MM.1S (cell line): ENCODE data around the gene HIVEP2.

ENCODE experiments used
- DNase-seq: peaks from one replicate; pipeline ENCODE4 v3.0.0-alpha.2; 2015
- H2AFZ ChIP-seq: fragments of 300-600 bp; sonication (generic); 2 replicates; pipeline ENCODE4 v1.6.0; 2016; ENCODE audit warnings: antibody characterized with exemption, low read length
- H3F3A ChIP-seq: fragments of 300-600 bp; sonication (generic); 2 replicates; pipeline ENCODE4 v1.6.1; 2016; ENCODE audit warnings: mild to moderate bottlenecking, antibody characterized with exemption, low read length, moderate library complexity, mixed read lengths; ENCODE audit not compliant: insufficient read depth
- H3K27ac ChIP-seq: fragments of 300-600 bp; sonication (generic); 2 replicates; pipeline ENCODE4 v1.5.1; 2016; ENCODE audit warnings: mild to moderate bottlenecking, low read length
- H3K27me3 ChIP-seq: fragments of 300-600 bp; sonication (generic); replicated peaks from 2 replicates; pipeline ENCODE4 v1.6.0; 2016; ENCODE audit warnings: low read length; ENCODE audit not compliant: insufficient read depth
- H3K36me3 ChIP-seq: fragments of 300-600 bp; sonication (generic); replicated peaks from 2 replicates; pipeline ENCODE4 v1.6.1; 2016; ENCODE audit warnings: mild to moderate bottlenecking, low read length, mixed read lengths; ENCODE audit not compliant: insufficient read depth
- H3K4me1 ChIP-seq: fragments of 300-600 bp; sonication (generic); 2 replicates; pipeline ENCODE4 v1.6.1; 2016; ENCODE audit warnings: low read length, mixed read lengths
- H3K4me2 ChIP-seq: fragments of 300-600 bp; sonication (generic); 2 replicates; pipeline ENCODE4 v1.6.0; 2016; ENCODE audit warnings: low read depth, low read length
- H3K4me3 ChIP-seq: fragments of 300-600 bp; sonication (generic); 2 replicates; pipeline ENCODE4 v1.5.1; 2016; ENCODE audit warnings: low read length, mixed read lengths
- H3K79me2 ChIP-seq: fragments of 300-600 bp; sonication (generic); 2 replicates; pipeline ENCODE4 v1.6.1; 2016; ENCODE audit warnings: mixed run types, low read length, mixed read lengths
- H3K9ac ChIP-seq: fragments of 300-600 bp; sonication (generic); 2 replicates; pipeline ENCODE4 v1.6.1; 2016; ENCODE audit warnings: low read length, mixed read lengths
- H3K9me2 ChIP-seq: fragments of 300-600 bp; sonication (generic); replicated peaks from 2 replicates; pipeline ENCODE4 v1.6.1; 2016; ENCODE audit warnings: mild to moderate bottlenecking, low read length, mixed read lengths; ENCODE audit not compliant: insufficient read depth
- H3K9me3 ChIP-seq: fragments of 300-600 bp; sonication (generic); replicated peaks from 2 replicates; pipeline ENCODE4 v1.6.1; 2016; ENCODE audit warnings: mild to moderate bottlenecking, low read length, mixed read lengths; ENCODE audit not compliant: insufficient read depth
- H4K20me1 ChIP-seq: fragments of 300-600 bp; sonication (generic); 2 replicates; pipeline ENCODE4 v1.6.1; 2016; ENCODE audit warnings: mild to moderate bottlenecking, low read length, moderate library complexity, mixed read lengths; ENCODE audit not compliant: insufficient read depth
- EZH2 ChIP-seq: fragments of 300-600 bp; sonication (generic); optimal IDR thresholded peaks from 2 replicates; pipeline ENCODE3; 2017; ENCODE audit warnings: low read depth, mild to moderate bottlenecking, antibody characterized with exemption, low read length, mixed read lengths
- EZH2phosphoT487 ChIP-seq: fragments of 300-600 bp; sonication (generic); IDR thresholded peaks from 2 replicates; pipeline ENCODE4 v1.6.1; 2018; ENCODE audit warnings: antibody characterized with exemption, low read length
- TF ChIP-seq, protein P1 (sequence below): fragments of 300-600 bp; sonication (generic); IDR thresholded peaks from 2 replicates; pipeline ENCODE4 v1.5.1; 2016; ENCODE audit warnings: antibody characterized with exemption, low read length, mixed read lengths

Gene HIVEP2

DNA sequence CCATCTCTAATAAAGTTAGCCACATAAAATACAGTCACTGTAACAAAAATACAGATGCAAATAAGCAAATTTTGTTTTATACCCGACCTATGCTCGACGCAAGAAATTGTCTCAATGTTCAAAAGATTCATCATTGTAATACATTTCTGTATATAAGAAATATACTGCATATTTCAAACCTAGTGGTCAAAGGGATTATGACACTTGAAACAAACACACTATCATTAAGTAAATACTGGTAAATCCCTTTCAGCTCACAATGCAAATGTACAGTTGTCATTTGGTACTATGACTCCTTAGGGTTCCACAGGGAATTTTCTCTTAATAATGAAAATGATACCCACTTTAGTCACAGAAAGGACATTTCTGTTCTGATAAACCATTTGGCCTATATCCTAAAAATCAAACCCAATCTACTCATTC lies 2.2 kb downstream of the HIVEP2 start:
- H3K4me1 ChIP-seq = peaks cover 7% of the 10 kb centered on the region; the same call in 1 of the 2 replicates
- no peak overlapping the region for H3K27ac ChIP-seq
- TF ChIP-seq EZH2phosphoT487 (no peak), EZH2 (no peak)
- TF ChIP-seq, protein P1, sequence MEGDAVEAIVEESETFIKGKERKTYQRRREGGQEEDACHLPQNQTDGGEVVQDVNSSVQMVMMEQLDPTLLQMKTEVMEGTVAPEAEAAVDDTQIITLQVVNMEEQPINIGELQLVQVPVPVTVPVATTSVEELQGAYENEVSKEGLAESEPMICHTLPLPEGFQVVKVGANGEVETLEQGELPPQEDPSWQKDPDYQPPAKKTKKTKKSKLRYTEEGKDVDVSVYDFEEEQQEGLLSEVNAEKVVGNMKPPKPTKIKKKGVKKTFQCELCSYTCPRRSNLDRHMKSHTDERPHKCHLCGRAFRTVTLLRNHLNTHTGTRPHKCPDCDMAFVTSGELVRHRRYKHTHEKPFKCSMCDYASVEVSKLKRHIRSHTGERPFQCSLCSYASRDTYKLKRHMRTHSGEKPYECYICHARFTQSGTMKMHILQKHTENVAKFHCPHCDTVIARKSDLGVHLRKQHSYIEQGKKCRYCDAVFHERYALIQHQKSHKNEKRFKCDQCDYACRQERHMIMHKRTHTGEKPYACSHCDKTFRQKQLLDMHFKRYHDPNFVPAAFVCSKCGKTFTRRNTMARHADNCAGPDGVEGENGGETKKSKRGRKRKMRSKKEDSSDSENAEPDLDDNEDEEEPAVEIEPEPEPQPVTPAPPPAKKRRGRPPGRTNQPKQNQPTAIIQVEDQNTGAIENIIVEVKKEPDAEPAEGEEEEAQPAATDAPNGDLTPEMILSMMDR = peak; percentile 32
- no peaks in the 10 kb centered on the region for H4K20me1 ChIP-seq
- H3K4me3 ChIP-seq = no peak overlapping the region
- DNase-seq = peak; percentile 43
- H3K79me2 ChIP-seq = peaks cover 36% of the 10 kb centered on the region
- H3K9me3 ChIP-seq = no peaks in the 10 kb centered on the region
- no peaks in the 10 kb centered on the region for H3K9me2 ChIP-seq
- no peaks in the 10 kb centered on the region for H3K27me3 ChIP-seq
- H3F3A ChIP-seq = peaks cover 24% of the 10 kb centered on the region
- H3K9ac ChIP-seq = 0 out of 2 replicates have a peak overlapping the region, but pooled peaks have one; percentile 92
- H2AFZ ChIP-seq = no peak overlapping the region
- H3K4me2 ChIP-seq = peak overlapping the region; percentile 56
- H3K36me3 ChIP-seq = no peaks in the 10 kb centered on the region

- Histone ChIP-seq H3K79me2 (peaks cover 42% of the 10 kb centered on the region), H3K4me1 (peaks cover 7% of the 10 kb centered on the region; the same call in 1 of the 2 replicates), H3K9me3 (no peaks in the 10 kb centered on the region), H3K27me3 (no peaks in the 10 kb centered on the region), H3K4me3 (no peak overlapping the region), H3K4me2 (no peak overlapping the region), H3K36me3 (no peaks in the 10 kb centered on the region), H2AFZ (no peak overlapping the region), H3K9ac (no peak overlapping the region), H3F3A (peaks cover 20% of the 10 kb centered on the region), H3K9me2 (no peaks in the 10 kb centered on the region), H3K27ac (no peak overlapping the region), H4K20me1 (no peaks in the 10 kb centered on the region)
- TF ChIP-seq EZH2 = no peak
- no peak for TF ChIP-seq EZH2phosphoT487
- TF ChIP-seq, protein P1 = no peak
- no peak for DNase-seq
These were observed 2.7 kb downstream of the HIVEP2 start for GRCh38 chr6:142942238-142942637.

- Histone ChIP-seq H3F3A (peaks cover 13% of the 10 kb centered on the region), H3K9me2 (no peaks in the 10 kb centered on the region), H3K4me1 (peaks cover 7% of the 10 kb centered on the region; the same call in 1 of the 2 replicates), H3K27ac (no peak overlapping the region), H3K9ac (no peak overlapping the region), H3K9me3 (no peaks in the 10 kb centered on the region), H4K20me1 (no peaks in the 10 kb centered on the region), H3K4me2 (no peak overlapping the region), H3K4me3 (no peak overlapping the region), H3K36me3 (no peaks in the 10 kb centered on the region), H2AFZ (no peak overlapping the region), H3K79me2 (peaks cover 43% of the 10 kb centered on the region), H3K27me3 (no peaks in the 10 kb centered on the region)
- DNase-seq = no peak
- no peak for TF ChIP-seq EZH2
These were observed 4.0 kb downstream of the HIVEP2 start for GRCh38 chr6:142941018-142941417.

- Histone ChIP-seq H3K4me1 (peaks cover 7% of the 10 kb centered on the region; the same call in 1 of the 2 replicates), H3K36me3 (no peaks in the 10 kb centered on the region), H2AFZ (no peak overlapping the region), H3K9me3 (no peaks in the 10 kb centered on the region), H4K20me1 (no peaks in the 10 kb centered on the region), H3K79me2 (peaks cover 43% of the 10 kb centered on the region), H3K4me3 (no peak overlapping the region), H3K9ac (no peak overlapping the region), H3K4me2 (no peak overlapping the region), H3K27me3 (no peaks in the 10 kb centered on the region), H3K9me2 (no peaks in the 10 kb centered on the region), H3K27ac (no peak overlapping the region), H3F3A (peaks cover 13% of the 10 kb centered on the region)
- no peak for DNase-seq
- no peak for TF ChIP-seq EZH2
These were observed 4.5 kb downstream of the HIVEP2 start for GRCh38 chr6:142940487-142940886.
